Activated CD8-positive, alpha-beta T cell treated with anti-CD3 and anti-CD28 coated beads for 36 hours (primary cell): ENCODE measurements around the gene LRFN3. TPM values are rescaled to one million over a fixed set of nuclear protein-coding genes. Genes with fewer than 3 reads are reported as not detected.
"Not testable (repeated sequence)": the region's sequence is repeated elsewhere in the genome, so short reads cannot be mapped to it uniquely, and the experiment has no call there.

Experiments used
- ATAC-seq: fragments of 200-7000 bp; cut with Tn5 transposase; one replicate; pipeline ENCODE4 v1.10.0; 2021; ENCODE audit warnings: mild to moderate bottlenecking, moderate library complexity
- CTCF ChIA-PET: fragments of 350-600 bp; sonication (Branson Sonifier 250); formaldehyde crosslinking; loops from one replicate; lab custom pipeline; 2021; ENCODE audit warnings: antibody characterized with exemption; lab: Charles Lee
- POLR2A ChIA-PET: fragments of 350-600 bp; sonication (Branson Sonifier 250); formaldehyde crosslinking; loops from one replicate; lab custom pipeline; 2021; ENCODE audit warnings: antibody characterized with exemption; lab: Charles Lee
- DNase-seq: peaks from one replicate; pipeline ENCODE4 v3.0.0-alpha.2; 2020
- H3K27ac Mint-ChIP-seq: one replicate; pipeline ENCODE4 v1.8.0; 2021; ENCODE audit warnings: mild to moderate bottlenecking, mixed read lengths
- H3K27me3 Mint-ChIP-seq: one replicate; pipeline ENCODE4 v1.8.0; 2021; ENCODE audit warnings: mixed read lengths
- H3K36me3 Mint-ChIP-seq: one replicate; pipeline ENCODE4 v1.8.0; 2021; ENCODE audit warnings: low read depth, mixed read lengths
- H3K4me1 Mint-ChIP-seq: one replicate; pipeline ENCODE4 v1.8.0; 2021; ENCODE audit warnings: low read depth, mixed read lengths
- H3K4me3 Mint-ChIP-seq: one replicate; pipeline ENCODE4 v1.8.0; 2021; ENCODE audit warnings: mild to moderate bottlenecking, moderate library complexity, mixed read lengths
- H3K9me3 Mint-ChIP-seq: one replicate; pipeline ENCODE4 v1.8.0; 2021; ENCODE audit warnings: mixed read lengths
- intact Hi-C: fragments of 100-400 bp; cut with micrococcal nuclease; formaldehyde crosslinking; loops from one replicate; pipeline ENCODE4 v1.10.0; 2022
- total RNA-seq, 2 experiments: library from RNA; stranded (reverse); gene quantifications; one replicate each; pipeline ENCODE4 v1.2.3, GENCODE V29; 2021
- TF ChIP-seq, protein P1 (sequence below): fragments of 200-600 bp; IDR thresholded peaks from one replicate; pipeline ENCODE4 v1.8.0; 2022; ENCODE audit warnings: antibody characterized with exemption, mild to moderate bottlenecking

The LRFN3 gene
- total RNA-seq, 2 experiments from 2014 or later: 4.8 to 6.6 TPM

DNA sequence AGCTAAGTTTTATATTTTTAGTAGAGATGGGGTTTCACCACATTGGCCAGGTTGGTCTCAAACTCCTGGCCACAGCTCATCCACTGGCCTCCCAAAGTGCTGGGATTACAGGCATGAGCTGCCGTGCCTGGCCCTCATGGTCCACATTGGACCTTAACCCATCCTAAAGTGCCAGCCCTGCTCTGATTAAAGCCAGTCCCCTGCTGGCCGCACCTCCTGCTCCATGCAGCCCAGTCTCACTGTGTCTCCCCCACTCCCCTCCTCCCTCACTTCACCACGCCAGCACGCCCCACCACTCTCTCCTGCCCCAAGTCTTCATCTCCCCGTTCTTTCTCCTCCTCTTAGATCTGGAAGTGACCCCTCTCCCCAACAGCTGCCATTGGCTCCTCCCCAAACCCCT, 42.1 kb downstream of the LRFN3 start:
- ChIA-PET POLR2A (interaction anchor here (1.0 kb wide), 1 partner anchor 19 kb away, joined by 4 read pairs; no protein-coding TSS in a partner anchor), CTCF (interaction anchor here (0.5 kb wide), 1 partner anchor 13 kb away, joined by 3 read pairs; no protein-coding TSS in a partner anchor)
- no peaks in the 10 kb centered on the region for H3K9me3 Mint-ChIP-seq
- ATAC-seq (no peak), DNase-seq (no peak)
- H3K27me3 Mint-ChIP-seq: peaks cover 19% of the 10 kb centered on the region
- H3K36me3 Mint-ChIP-seq: no peaks in the 10 kb centered on the region
- TF ChIP-seq, protein P1, sequence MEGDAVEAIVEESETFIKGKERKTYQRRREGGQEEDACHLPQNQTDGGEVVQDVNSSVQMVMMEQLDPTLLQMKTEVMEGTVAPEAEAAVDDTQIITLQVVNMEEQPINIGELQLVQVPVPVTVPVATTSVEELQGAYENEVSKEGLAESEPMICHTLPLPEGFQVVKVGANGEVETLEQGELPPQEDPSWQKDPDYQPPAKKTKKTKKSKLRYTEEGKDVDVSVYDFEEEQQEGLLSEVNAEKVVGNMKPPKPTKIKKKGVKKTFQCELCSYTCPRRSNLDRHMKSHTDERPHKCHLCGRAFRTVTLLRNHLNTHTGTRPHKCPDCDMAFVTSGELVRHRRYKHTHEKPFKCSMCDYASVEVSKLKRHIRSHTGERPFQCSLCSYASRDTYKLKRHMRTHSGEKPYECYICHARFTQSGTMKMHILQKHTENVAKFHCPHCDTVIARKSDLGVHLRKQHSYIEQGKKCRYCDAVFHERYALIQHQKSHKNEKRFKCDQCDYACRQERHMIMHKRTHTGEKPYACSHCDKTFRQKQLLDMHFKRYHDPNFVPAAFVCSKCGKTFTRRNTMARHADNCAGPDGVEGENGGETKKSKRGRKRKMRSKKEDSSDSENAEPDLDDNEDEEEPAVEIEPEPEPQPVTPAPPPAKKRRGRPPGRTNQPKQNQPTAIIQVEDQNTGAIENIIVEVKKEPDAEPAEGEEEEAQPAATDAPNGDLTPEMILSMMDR: no peak
- intact Hi-C loops: no loop called here
- H3K4me3 Mint-ChIP-seq: no peak overlapping the region
- H3K4me1 Mint-ChIP-seq: no peaks in the 10 kb centered on the region
- H3K27ac Mint-ChIP-seq: no peak overlapping the region

DNA sequence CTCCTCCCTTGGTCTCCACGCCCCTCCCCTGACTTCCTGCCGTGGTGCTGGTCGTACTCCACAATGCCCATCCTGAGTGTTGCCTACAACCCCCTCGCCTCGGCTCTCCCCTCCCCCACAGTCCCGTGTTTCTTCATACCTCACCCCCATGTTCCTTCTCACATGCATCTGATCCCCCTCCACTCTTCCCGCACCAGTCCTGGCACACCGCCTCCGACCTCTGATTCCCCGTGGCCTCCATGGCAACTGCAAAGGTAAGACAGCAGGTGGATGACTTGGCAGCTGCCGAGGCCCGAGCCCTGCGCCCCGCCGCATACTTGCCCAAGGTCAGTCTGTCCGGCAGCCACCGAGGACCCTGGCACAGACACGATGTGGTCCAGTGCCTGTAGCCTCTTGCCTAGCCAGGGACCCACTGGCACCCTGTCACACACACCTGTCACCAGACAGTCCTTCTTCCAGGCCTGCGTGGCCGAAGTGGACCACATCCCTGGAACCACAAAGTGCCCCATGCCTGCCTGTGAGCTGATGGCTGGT, 42.7 kb downstream of the LRFN3 start:
- Mint-ChIP-seq H3K9me3 (no peaks in the 10 kb centered on the region), H3K27me3 (peaks cover 24% of the 10 kb centered on the region), H3K36me3 (no peaks in the 10 kb centered on the region), H3K4me1 (no peaks in the 10 kb centered on the region), H3K4me3 (no peak overlapping the region), H3K27ac (no peak overlapping the region)
- DNase-seq: no peak
- ChIA-PET CTCF (no interaction called here), POLR2A (interaction anchor here (1.0 kb wide), 1 partner anchor 20 kb away, joined by 4 read pairs; no protein-coding TSS in a partner anchor)
- intact Hi-C loops: no loop called here
- ATAC-seq: no peak
- TF ChIP-seq, protein P1: no peak

GRCh38 chr19:35980997-35981396, 44.8 kb downstream of the LRFN3 start:
- H3K27ac Mint-ChIP-seq, DNase-seq, H3K4me1 Mint-ChIP-seq, intact Hi-C loops, H3K36me3 Mint-ChIP-seq, H3K9me3 Mint-ChIP-seq, ATAC-seq, H3K4me3 Mint-ChIP-seq: not testable (repeated sequence)
- CTCF ChIA-PET: interaction anchor here (1.0 kb wide), 2 partner anchors 14 to 22 kb away, joined by 3 to 4 read pairs; no protein-coding TSS in a partner anchor
- POLR2A ChIA-PET: interaction anchor here (0.6 to 1.4 kb wide), 2 partner anchors 12 to 77 kb away, joined by 3 to 7 read pairs; no protein-coding TSS in a partner anchor
- peaks cover 38% of the 10 kb centered on the region for H3K27me3 Mint-ChIP-seq

GRCh38 chr19:35983177-35983576, 47.0 kb downstream of the LRFN3 start:
- no peak for DNase-seq
- POLR2A ChIA-PET: interaction anchor here (0.5 kb wide), 1 partner anchor 504 kb away, joined by 3 read pairs; no protein-coding TSS in a partner anchor
- CTCF ChIA-PET: no interaction called here
- H3K27ac Mint-ChIP-seq: no peak overlapping the region
- peaks cover 45% of the 10 kb centered on the region for H3K27me3 Mint-ChIP-seq
- TF ChIP-seq, protein P1: no peak
- intact Hi-C loops: no loop called here
- no peaks in the 10 kb centered on the region for H3K9me3 Mint-ChIP-seq
- H3K4me1 Mint-ChIP-seq: peaks cover 3% of the 10 kb centered on the region
- no peaks in the 10 kb centered on the region for H3K36me3 Mint-ChIP-seq
- no peak overlapping the region for H3K4me3 Mint-ChIP-seq
- no peak for ATAC-seq

GRCh38 chr19:35986111-35986510, 49.9 kb downstream of the LRFN3 start:
- TF ChIP-seq, protein P1: no peak
- H3K4me1 Mint-ChIP-seq: peaks cover 3% of the 10 kb centered on the region
- H3K27me3 Mint-ChIP-seq: peaks cover 41% of the 10 kb centered on the region
- ChIA-PET CTCF (no interaction called here), POLR2A (no interaction called here)
- no peaks in the 10 kb centered on the region for H3K36me3 Mint-ChIP-seq
- peaks cover 4% of the 10 kb centered on the region for H3K9me3 Mint-ChIP-seq
- no peak overlapping the region for H3K27ac Mint-ChIP-seq
- intact Hi-C loops: no loop called here
- no peak for DNase-seq
- H3K4me3 Mint-ChIP-seq: no peak overlapping the region
- no peak for ATAC-seq
